GM21619 (cell line): ENCODE results near the gene SYS1.
"Not testable (repeated sequence)": the region's sequence is repeated elsewhere in the genome, so short reads cannot be mapped to it uniquely, and the experiment has no call there.

Experiments
- ATAC-seq: cut with Tn5 transposase; IDR thresholded peaks from one replicate; pipeline ENCODE4 v1.9.1; 2021; ENCODE audit not compliant: unreplicated experiment

SYS1 gene

GRCh38 chr20:45339799-45340198, 23.2 kb upstream of the SYS1 start:
- ATAC-seq, result no peak

- no peak for ATAC-seq
These were observed 22.6 kb upstream of the SYS1 start for GRCh38 chr20:45340236-45340847.

- ATAC-seq, result no peak
These were observed 22.0 kb upstream of the SYS1 start for GRCh38 chr20:45340951-45341350.

GRCh38 chr20:45341579-45341938, 21.4 kb upstream of the SYS1 start:
- ATAC-seq, result no peak

GRCh38 chr20:45341939-45342854, 20.8 kb upstream of the SYS1 start:
- ATAC-seq, result no peak

GRCh38 chr20:45342855-45343531, 20.0 kb upstream of the SYS1 start:
- no peak for ATAC-seq

- ATAC-seq, result no peak
These were observed 19.3 kb upstream of the SYS1 start for GRCh38 chr20:45343532-45344167.

GRCh38 chr20:45344168-45344860, 18.6 kb upstream of the SYS1 start:
- ATAC-seq, result no peak

- ATAC-seq, result no peak
These were observed 17.6 kb upstream of the SYS1 start for GRCh38 chr20:45345104-45345936.

GRCh38 chr20:45346291-45346718, 16.7 kb upstream of the SYS1 start:
- ATAC-seq, result no peak

GRCh38 chr20:45346851-45347250, 16.1 kb upstream of the SYS1 start:
- ATAC-seq, result no peak

GRCh38 chr20:45347297-45347935, 15.5 kb upstream of the SYS1 start:
- no peak for ATAC-seq

- no peak for ATAC-seq
These were observed 14.8 kb upstream of the SYS1 start, which contains the start of gene SDC4 for GRCh38 chr20:45347936-45348778. Gene SDC4, minus strand, starts transcription at chr20:45348424. Its CDS starts 40 bp downstream, at chr20:45348384.

GRCh38 chr20:45350217-45350616, 12.7 kb upstream of the SYS1 start:
- ATAC-seq, result no peak

- not testable (repeated sequence) for ATAC-seq
These were observed 12.2 kb upstream of the SYS1 start for GRCh38 chr20:45350795-45351194.

- ATAC-seq, result no peak
These were observed 10.2 kb upstream of the SYS1 start for GRCh38 chr20:45352729-45353128.

GRCh38 chr20:45353746-45354145, 9.2 kb upstream of the SYS1 start:
- no peak for ATAC-seq

GRCh38 chr20:45354423-45355208, 8.3 kb upstream of the SYS1 start:
- no peak for ATAC-seq
